HCT116 (cell line): ENCODE data around the gene PSMG1. TPM values are rescaled to one million over a fixed set of nuclear protein-coding genes. Genes with fewer than 3 reads are reported as not detected.

Experiments
- ATAC-seq: fragments of 200-7000 bp; cut with Tn5 transposase; 2 replicates; pipeline ENCODE4 v1.9.1; 2020; ENCODE audit warnings: mild to moderate bottlenecking, moderate library complexity
- BruUV-seq: library from RNA; stranded (reverse); fragments of 400-500 nt; replicated peaks from 2 replicates; lab custom pipeline; 2021; lab: Mats Ljungman, UMichigan
- CTCF ChIA-PET: fragments of 300-600 bp; sonication (Branson Sonifier 250); formaldehyde crosslinking; loops from one replicate; lab custom pipeline; 2021; ENCODE audit warnings: antibody characterized with exemption; lab: Charles Lee
- POLR2A ChIA-PET: fragments of 300-600, 350-600 bp; sonication (Branson Sonifier 250); formaldehyde crosslinking; loops from one replicate; lab custom pipeline; 2021; ENCODE audit warnings: antibody characterized with exemption; lab: Charles Lee
- RAD21 ChIA-PET, 2 experiments: fragments of 300-600 bp; sonication (Branson Sonifier 250); formaldehyde crosslinking; loops; one replicate each; lab custom pipeline; 2023; ENCODE audit warnings: low total read pairs in 2 of 2; ENCODE audit not compliant: uncharacterized antibody in 2 of 2, unreplicated experiment in 2 of 2, low non-redundant PET in 1 of 2; lab: Charles Lee
- DNase-seq: peaks from one replicate; pipeline ENCODE4 v3.0.0-alpha.2; 2010; ENCODE audit warnings: low read depth, low spot score
- H2AFZ ChIP-seq: fragments of 200-600 bp; shearing (Covaris generic), sonication (generic); 2 replicates; pipeline ENCODE4 v1.6.1; 2017; ENCODE audit warnings: low read depth, mixed run types, mixed read lengths, antibody characterized with exemption, low read length; ENCODE audit not compliant: poor library complexity, severe bottlenecking
- H3K27ac ChIP-seq: 2 replicates; pipeline ENCODE4 v1.5.1; 2012; ENCODE audit warnings: low read depth, low read length
- H3K27me3 ChIP-seq: fragments of 200-600 bp; sonication (generic); 2 replicates; pipeline ENCODE4 v1.6.1; 2016; ENCODE audit warnings: mixed run types, low read length, mixed read lengths; ENCODE audit not compliant: insufficient read depth
- H3K36me3 ChIP-seq, 2 experiments: fragments of 200-500 bp in 1 of 2; fragments of 200-600 bp in 1 of 2; sonication (Bioruptor generic) in 1 of 2; sonication (generic) in 1 of 2; 2 replicates each; pipeline versions ENCODE4 v1.5.1 to v1.6.1; 2014 to 2016; ENCODE audit warnings: low read length in 2 of 2, inconsistent platforms in 1 of 2, mixed read lengths in 1 of 2, mixed run types in 1 of 2; ENCODE audit not compliant: insufficient read depth in 2 of 2, control insufficient read depth in 1 of 2
- H3K4me1 ChIP-seq, 2 experiments: fragments of 200-600 bp in 1 of 2; sonication (generic) in 1 of 2; 2 replicates each; pipeline versions ENCODE4 v1.5.1 to v1.6.1; 2012 to 2017; ENCODE audit warnings: low read length in 2 of 2, inconsistent platforms in 1 of 2, mild to moderate bottlenecking in 1 of 2, mixed read lengths in 1 of 2, mixed run types in 1 of 2, moderate library complexity in 1 of 2; ENCODE audit not compliant: insufficient read depth in 2 of 2, control insufficient read depth in 1 of 2
- H3K4me2 ChIP-seq: fragments of 200-600 bp; sonication (generic); 2 replicates; pipeline ENCODE4 v1.6.1; 2017; ENCODE audit warnings: mixed run types, low read length, mixed read lengths
- H3K4me3 ChIP-seq, 2 experiments: fragments of 200-600 bp in 1 of 2; sonication (generic) in 1 of 2; replicated peaks in 1 of 2; 2 replicates each; pipeline ENCODE4 v1.5.1; 2011 to 2016; ENCODE audit warnings: low read length in 2 of 2, control low read depth in 1 of 2, low read depth in 1 of 2, mild to moderate bottlenecking in 1 of 2, mixed read lengths in 1 of 2, mixed run types in 1 of 2
- H3K79me2 ChIP-seq: fragments of 200-600 bp; sonication (generic); 2 replicates; pipeline ENCODE4 v1.6.1; 2017; ENCODE audit warnings: mild to moderate bottlenecking, mixed run types, low read length, moderate library complexity, mixed read lengths; ENCODE audit not compliant: insufficient read depth
- H3K9ac ChIP-seq: fragments of 200-600 bp; sonication (generic); 2 replicates; pipeline ENCODE4 v1.6.1; 2016; ENCODE audit warnings: low read length, mixed read lengths
- H3K9me2 ChIP-seq: fragments of 200-600 bp; sonication (generic), shearing (Covaris generic); 2 replicates; pipeline ENCODE4 v1.6.1; 2017; ENCODE audit warnings: mixed run types, mild to moderate bottlenecking, moderate library complexity; ENCODE audit not compliant: insufficient read depth
- H3K9me3 ChIP-seq, 2 experiments: fragments of 200-500 bp in 1 of 2; fragments of 200-600 bp in 1 of 2; sonication (Bioruptor generic) in 1 of 2; sonication (generic) in 1 of 2; 2 replicates each; pipeline ENCODE4 v1.6.1; 2014 to 2017; ENCODE audit warnings: low read length in 2 of 2, mixed read lengths in 2 of 2, inconsistent platforms in 1 of 2, low read depth in 1 of 2, mild to moderate bottlenecking in 1 of 2, mixed run types in 1 of 2, moderate library complexity in 1 of 2; ENCODE audit not compliant: control insufficient read depth in 1 of 2, insufficient read depth in 1 of 2
- H4K20me1 ChIP-seq: fragments of 200-600 bp; sonication (generic), shearing (Covaris generic); 2 replicates; pipeline ENCODE4 v1.6.1; 2017; ENCODE audit warnings: mixed run types, mild to moderate bottlenecking, moderate library complexity; ENCODE audit not compliant: insufficient read depth
- CBX3 ChIP-seq: IDR thresholded peaks from 2 replicates; pipeline ENCODE4 v1.6.1; 2012; ENCODE audit warnings: low read depth
- CEBPB ChIP-seq: IDR thresholded peaks from 2 replicates; pipeline ENCODE4 v1.6.1; 2012; ENCODE audit warnings: low read depth
- EGR1 ChIP-seq: IDR thresholded peaks from 2 replicates; pipeline ENCODE4 v1.6.1; 2012; ENCODE audit warnings: low read depth
- EZH2 ChIP-seq: fragments of 200-600 bp; sonication (generic); IDR thresholded peaks from 2 replicates; pipeline ENCODE4 v1.6.1; 2017; ENCODE audit warnings: antibody characterized with exemption, mixed run types
- EZH2phosphoT487 ChIP-seq: fragments of 200-600 bp; IDR thresholded peaks from 2 replicates; pipeline ENCODE4 v1.6.1; 2018; ENCODE audit warnings: antibody characterized with exemption, borderline replicate concordance
- FOSL1 ChIP-seq: IDR thresholded peaks from 2 replicates; pipeline ENCODE4 v1.6.1; 2012; ENCODE audit warnings: low read depth
- POLR2AphosphoS5 ChIP-seq: IDR thresholded peaks from 2 replicates; pipeline ENCODE4 v1.6.1; 2011; ENCODE audit warnings: mild to moderate bottlenecking, low read depth, low read length, moderate library complexity
- RAD21 ChIP-seq: IDR thresholded peaks from 2 replicates; pipeline ENCODE4 v1.6.1; 2012; ENCODE audit warnings: low read depth, mild to moderate bottlenecking
- SIN3A ChIP-seq: IDR thresholded peaks from 2 replicates; pipeline ENCODE4 v1.6.1; 2012; ENCODE audit warnings: low read depth
- SP1 ChIP-seq: IDR thresholded peaks from 2 replicates; pipeline ENCODE4 v1.6.1; 2012; ENCODE audit warnings: low read depth
- SRF ChIP-seq: IDR thresholded peaks from 2 replicates; pipeline ENCODE4 v1.6.1; 2012; ENCODE audit warnings: low read depth
- TCF7L2 ChIP-seq: IDR thresholded peaks from 2 replicates; pipeline ENCODE4 v1.7.0; 2011; ENCODE audit warnings: borderline replicate concordance, inconsistent platforms; ENCODE audit not compliant: insufficient read depth, insufficient read length; ENCODE audit errors: extremely low read depth
- YY1 ChIP-seq: IDR thresholded peaks from 2 replicates; pipeline ENCODE4 v1.6.1; 2011; ENCODE audit warnings: low read length, low read depth, moderate library complexity, mild to moderate bottlenecking; ENCODE audit not compliant: insufficient replicate concordance; ENCODE audit errors: extremely low read depth
- ZFX ChIP-seq: fragments of 450-650 bp; IDR thresholded peaks from 2 replicates; pipeline ENCODE4 v1.6.1; 2017
- ZNF274 ChIP-seq: fragments of 200-500 bp; sonication (Bioruptor generic); IDR thresholded peaks from 2 replicates; pipeline ENCODE4 v1.6.1; 2014; ENCODE audit warnings: mild to moderate bottlenecking, low read depth, low read length, inconsistent platforms
- intact Hi-C: fragments of 100-400 bp; cut with micrococcal nuclease; formaldehyde crosslinking; loops from 2 replicates; pipeline ENCODE4 v1.10.0; 2022
- total RNA-seq: library from RNA; stranded (reverse); gene quantifications from one replicate; pipeline ENCODE4 v1.2.1, GENCODE V29; 2021; ENCODE audit not compliant: unreplicated experiment
- TF ChIP-seq, protein P1 (sequence below): IDR thresholded peaks from 2 replicates; pipeline ENCODE4 v1.6.1; 2011; ENCODE audit warnings: mild to moderate bottlenecking, low read length, moderate library complexity; ENCODE audit not compliant: insufficient replicate concordance; ENCODE audit errors: extremely low read depth
- TF ChIP-seq, protein P2 (sequence below), 3 experiments: fragments of 200-600 bp in 1 of 3; sonication (generic) in 1 of 3; IDR thresholded peaks in 2 of 3; conservative IDR thresholded peaks in 1 of 3; 2 replicates each; pipeline ENCODE4 v1.5.1; 2012 to 2017; ENCODE audit warnings: low read depth in 2 of 3, low read length in 2 of 3, antibody characterized with exemption in 1 of 3, borderline replicate concordance in 1 of 3, control low read depth in 1 of 3, mild to moderate bottlenecking in 1 of 3, mixed read lengths in 1 of 3, mixed run types in 1 of 3, moderate library complexity in 1 of 3; ENCODE audit not compliant: insufficient read depth in 1 of 3
- TF ChIP-seq, protein P3 (sequence below): IDR thresholded peaks from 2 replicates; pipeline ENCODE4 v1.6.1; 2012; ENCODE audit warnings: low read depth
- TF ChIP-seq, protein P4 (sequence below): IDR thresholded peaks from 2 replicates; pipeline ENCODE4 v1.6.1; 2012

The PSMG1 gene
- total RNA-seq, 1 experiment from 2014 or later: 83.7 TPM

DNA sequence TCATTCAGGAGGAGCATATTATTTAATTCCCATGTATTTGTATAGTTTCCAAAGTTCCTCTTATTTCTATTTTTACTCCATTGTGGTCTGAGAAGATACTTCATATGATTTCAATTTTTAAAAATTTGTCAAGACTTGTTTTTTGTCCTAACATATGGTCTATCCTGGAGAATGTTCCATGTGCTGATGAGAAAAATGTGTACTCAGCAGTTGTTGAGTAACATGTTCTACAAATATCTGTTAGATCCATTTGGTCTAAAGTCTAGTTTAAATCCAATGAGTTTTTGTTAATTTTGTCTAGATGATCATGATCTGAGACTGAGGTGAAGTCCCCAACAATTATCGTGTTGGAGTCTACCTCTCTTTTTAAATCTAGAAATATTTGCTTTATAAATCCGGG is 14.5 kb downstream of the PSMG1 start:
- no peak overlapping the region for H3K27ac ChIP-seq
- no peaks in the 10 kb centered on the region for H3K4me1 ChIP-seq
- DNase-seq (no peak), ATAC-seq (no peak)
- no peaks in the 10 kb centered on the region for H3K79me2 ChIP-seq
- H3K36me3 ChIP-seq: peaks cover 5 to 16% of the 10 kb centered on the region in 2 experiments; a peak in 2 of 4 replicates
- POLR2A ChIA-PET: no interaction called here
- no peaks in the 10 kb centered on the region for H3K9me2 ChIP-seq
- TF ChIP-seq, protein P1, sequence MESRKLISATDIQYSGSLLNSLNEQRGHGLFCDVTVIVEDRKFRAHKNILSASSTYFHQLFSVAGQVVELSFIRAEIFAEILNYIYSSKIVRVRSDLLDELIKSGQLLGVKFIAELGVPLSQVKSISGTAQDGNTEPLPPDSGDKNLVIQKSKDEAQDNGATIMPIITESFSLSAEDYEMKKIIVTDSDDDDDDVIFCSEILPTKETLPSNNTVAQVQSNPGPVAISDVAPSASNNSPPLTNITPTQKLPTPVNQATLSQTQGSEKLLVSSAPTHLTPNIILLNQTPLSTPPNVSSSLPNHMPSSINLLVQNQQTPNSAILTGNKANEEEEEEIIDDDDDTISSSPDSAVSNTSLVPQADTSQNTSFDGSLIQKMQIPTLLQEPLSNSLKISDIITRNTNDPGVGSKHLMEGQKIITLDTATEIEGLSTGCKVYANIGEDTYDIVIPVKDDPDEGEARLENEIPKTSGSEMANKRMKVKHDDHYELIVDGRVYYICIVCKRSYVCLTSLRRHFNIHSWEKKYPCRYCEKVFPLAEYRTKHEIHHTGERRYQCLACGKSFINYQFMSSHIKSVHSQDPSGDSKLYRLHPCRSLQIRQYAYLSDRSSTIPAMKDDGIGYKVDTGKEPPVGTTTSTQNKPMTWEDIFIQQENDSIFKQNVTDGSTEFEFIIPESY: no peak
- no peak for TF ChIP-seq EGR1
- TF ChIP-seq SIN3A: no peak
- TF ChIP-seq, protein P2, sequence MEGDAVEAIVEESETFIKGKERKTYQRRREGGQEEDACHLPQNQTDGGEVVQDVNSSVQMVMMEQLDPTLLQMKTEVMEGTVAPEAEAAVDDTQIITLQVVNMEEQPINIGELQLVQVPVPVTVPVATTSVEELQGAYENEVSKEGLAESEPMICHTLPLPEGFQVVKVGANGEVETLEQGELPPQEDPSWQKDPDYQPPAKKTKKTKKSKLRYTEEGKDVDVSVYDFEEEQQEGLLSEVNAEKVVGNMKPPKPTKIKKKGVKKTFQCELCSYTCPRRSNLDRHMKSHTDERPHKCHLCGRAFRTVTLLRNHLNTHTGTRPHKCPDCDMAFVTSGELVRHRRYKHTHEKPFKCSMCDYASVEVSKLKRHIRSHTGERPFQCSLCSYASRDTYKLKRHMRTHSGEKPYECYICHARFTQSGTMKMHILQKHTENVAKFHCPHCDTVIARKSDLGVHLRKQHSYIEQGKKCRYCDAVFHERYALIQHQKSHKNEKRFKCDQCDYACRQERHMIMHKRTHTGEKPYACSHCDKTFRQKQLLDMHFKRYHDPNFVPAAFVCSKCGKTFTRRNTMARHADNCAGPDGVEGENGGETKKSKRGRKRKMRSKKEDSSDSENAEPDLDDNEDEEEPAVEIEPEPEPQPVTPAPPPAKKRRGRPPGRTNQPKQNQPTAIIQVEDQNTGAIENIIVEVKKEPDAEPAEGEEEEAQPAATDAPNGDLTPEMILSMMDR (IDR thresholded peaks at IDR 0.05 in 2 of 3, conservative IDR thresholded peaks at IDR 0.05 in 1 of 3; ENCODE audit: borderline replicate concordance in 1 of 3, insufficient read depth in 1 of 3, low read depth in 2 of 3, low read length in 2 of 3): no peak
- no peak for TF ChIP-seq YY1
- TF ChIP-seq SP1: no peak
- no peak for TF ChIP-seq EZH2phosphoT487
- TF ChIP-seq EZH2: no peak
- no peak for TF ChIP-seq ZFX
- TF ChIP-seq, protein P3, sequence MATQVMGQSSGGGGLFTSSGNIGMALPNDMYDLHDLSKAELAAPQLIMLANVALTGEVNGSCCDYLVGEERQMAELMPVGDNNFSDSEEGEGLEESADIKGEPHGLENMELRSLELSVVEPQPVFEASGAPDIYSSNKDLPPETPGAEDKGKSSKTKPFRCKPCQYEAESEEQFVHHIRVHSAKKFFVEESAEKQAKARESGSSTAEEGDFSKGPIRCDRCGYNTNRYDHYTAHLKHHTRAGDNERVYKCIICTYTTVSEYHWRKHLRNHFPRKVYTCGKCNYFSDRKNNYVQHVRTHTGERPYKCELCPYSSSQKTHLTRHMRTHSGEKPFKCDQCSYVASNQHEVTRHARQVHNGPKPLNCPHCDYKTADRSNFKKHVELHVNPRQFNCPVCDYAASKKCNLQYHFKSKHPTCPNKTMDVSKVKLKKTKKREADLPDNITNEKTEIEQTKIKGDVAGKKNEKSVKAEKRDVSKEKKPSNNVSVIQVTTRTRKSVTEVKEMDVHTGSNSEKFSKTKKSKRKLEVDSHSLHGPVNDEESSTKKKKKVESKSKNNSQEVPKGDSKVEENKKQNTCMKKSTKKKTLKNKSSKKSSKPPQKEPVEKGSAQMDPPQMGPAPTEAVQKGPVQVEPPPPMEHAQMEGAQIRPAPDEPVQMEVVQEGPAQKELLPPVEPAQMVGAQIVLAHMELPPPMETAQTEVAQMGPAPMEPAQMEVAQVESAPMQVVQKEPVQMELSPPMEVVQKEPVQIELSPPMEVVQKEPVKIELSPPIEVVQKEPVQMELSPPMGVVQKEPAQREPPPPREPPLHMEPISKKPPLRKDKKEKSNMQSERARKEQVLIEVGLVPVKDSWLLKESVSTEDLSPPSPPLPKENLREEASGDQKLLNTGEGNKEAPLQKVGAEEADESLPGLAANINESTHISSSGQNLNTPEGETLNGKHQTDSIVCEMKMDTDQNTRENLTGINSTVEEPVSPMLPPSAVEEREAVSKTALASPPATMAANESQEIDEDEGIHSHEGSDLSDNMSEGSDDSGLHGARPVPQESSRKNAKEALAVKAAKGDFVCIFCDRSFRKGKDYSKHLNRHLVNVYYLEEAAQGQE: no peak
- TF ChIP-seq TCF7L2: no peak
- no peak for TF ChIP-seq FOSL1
- no peak for TF ChIP-seq RAD21
- TF ChIP-seq POLR2AphosphoS5: no peak
- TF ChIP-seq, protein P4, sequence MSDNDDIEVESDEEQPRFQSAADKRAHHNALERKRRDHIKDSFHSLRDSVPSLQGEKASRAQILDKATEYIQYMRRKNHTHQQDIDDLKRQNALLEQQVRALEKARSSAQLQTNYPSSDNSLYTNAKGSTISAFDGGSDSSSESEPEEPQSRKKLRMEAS: no peak
- TF ChIP-seq ZNF274: no peak
- TF ChIP-seq CEBPB: no peak
- TF ChIP-seq CBX3: no peak
- no peak for TF ChIP-seq SRF
- RAD21 ChIA-PET: no interaction called here
- no peak overlapping the region for H2AFZ ChIP-seq
- H3K4me2 ChIP-seq: no peak overlapping the region
- intact Hi-C loops: no loop called here
- no peaks in the 10 kb centered on the region for H4K20me1 ChIP-seq
- H3K9ac ChIP-seq: no peak overlapping the region
- CTCF ChIA-PET: no interaction called here
- no peaks in the 10 kb centered on the region for H3K27me3 ChIP-seq
- no peak overlapping the region for H3K4me3 ChIP-seq
- peaks cover 3 to 8% of the 10 kb centered on the region in 2 experiments; a peak in 2 of 4 replicates for H3K9me3 ChIP-seq
- BruUV-seq: no TSS peak
